Nephron progenitor cell (in vitro differentiated cells): Measurements from ENCODE around the gene LKAAEAR1.

Experiments used
- DNase-seq: peaks from one replicate; pipeline ENCODE4 v3.0.0; 2021
- H3K27ac Mint-ChIP-seq: 2 replicates; pipeline ENCODE4 v1.8.0; 2021; ENCODE audit warnings: mild to moderate bottlenecking, moderate library complexity, mixed read lengths
- H3K27me3 Mint-ChIP-seq: 2 replicates; pipeline ENCODE4 v1.8.0; 2021; ENCODE audit warnings: mild to moderate bottlenecking, low read depth, mixed read lengths; ENCODE audit not compliant: poor library complexity
- H3K36me3 Mint-ChIP-seq: 2 replicates; pipeline ENCODE4 v1.8.0; 2021; ENCODE audit warnings: low read depth, mixed read lengths
- H3K4me1 Mint-ChIP-seq: 2 replicates; pipeline ENCODE4 v1.8.0; 2021; ENCODE audit warnings: mixed read lengths
- H3K4me3 Mint-ChIP-seq: 2 replicates; pipeline ENCODE4 v1.8.0; 2021; ENCODE audit warnings: mild to moderate bottlenecking, moderate library complexity, mixed read lengths
- H3K9me3 Mint-ChIP-seq: 2 replicates; pipeline ENCODE4 v1.8.0; 2021; ENCODE audit warnings: mild to moderate bottlenecking, moderate library complexity, mixed read lengths
- TF ChIP-seq, protein P1 (sequence below): fragments of 200-600 bp; sonication (generic); IDR thresholded peaks from 2 replicates; pipeline ENCODE4 v1.5.0; 2021; ENCODE audit warnings: antibody characterized with exemption

Gene LKAAEAR1

GRCh38 chr20:64077541-64077875 lies 6.7 kb downstream of the LKAAEAR1 start:
- no peak for DNase-seq
- no peak overlapping the region for H3K4me3 Mint-ChIP-seq
- peaks cover 31% of the 10 kb centered on the region for H3K4me1 Mint-ChIP-seq
- TF ChIP-seq, protein P1, sequence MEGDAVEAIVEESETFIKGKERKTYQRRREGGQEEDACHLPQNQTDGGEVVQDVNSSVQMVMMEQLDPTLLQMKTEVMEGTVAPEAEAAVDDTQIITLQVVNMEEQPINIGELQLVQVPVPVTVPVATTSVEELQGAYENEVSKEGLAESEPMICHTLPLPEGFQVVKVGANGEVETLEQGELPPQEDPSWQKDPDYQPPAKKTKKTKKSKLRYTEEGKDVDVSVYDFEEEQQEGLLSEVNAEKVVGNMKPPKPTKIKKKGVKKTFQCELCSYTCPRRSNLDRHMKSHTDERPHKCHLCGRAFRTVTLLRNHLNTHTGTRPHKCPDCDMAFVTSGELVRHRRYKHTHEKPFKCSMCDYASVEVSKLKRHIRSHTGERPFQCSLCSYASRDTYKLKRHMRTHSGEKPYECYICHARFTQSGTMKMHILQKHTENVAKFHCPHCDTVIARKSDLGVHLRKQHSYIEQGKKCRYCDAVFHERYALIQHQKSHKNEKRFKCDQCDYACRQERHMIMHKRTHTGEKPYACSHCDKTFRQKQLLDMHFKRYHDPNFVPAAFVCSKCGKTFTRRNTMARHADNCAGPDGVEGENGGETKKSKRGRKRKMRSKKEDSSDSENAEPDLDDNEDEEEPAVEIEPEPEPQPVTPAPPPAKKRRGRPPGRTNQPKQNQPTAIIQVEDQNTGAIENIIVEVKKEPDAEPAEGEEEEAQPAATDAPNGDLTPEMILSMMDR: no peak
- H3K36me3 Mint-ChIP-seq: no peaks in the 10 kb centered on the region
- no peak overlapping the region for H3K27ac Mint-ChIP-seq
- no peaks in the 10 kb centered on the region for H3K9me3 Mint-ChIP-seq
- peaks cover 19% of the 10 kb centered on the region for H3K27me3 Mint-ChIP-seq

- DNase-seq: no peak
- TF ChIP-seq, protein P1: no peak
- peaks cover 27% of the 10 kb centered on the region for H3K4me1 Mint-ChIP-seq
- no peaks in the 10 kb centered on the region for H3K36me3 Mint-ChIP-seq
- H3K27ac Mint-ChIP-seq: no peak overlapping the region
- no peaks in the 10 kb centered on the region for H3K9me3 Mint-ChIP-seq
- H3K27me3 Mint-ChIP-seq: peaks cover 15% of the 10 kb centered on the region
- H3K4me3 Mint-ChIP-seq: no peak overlapping the region
These were observed 7.1 kb downstream of the LKAAEAR1 start for GRCh38 chr20:64077094-64077493.

DNA sequence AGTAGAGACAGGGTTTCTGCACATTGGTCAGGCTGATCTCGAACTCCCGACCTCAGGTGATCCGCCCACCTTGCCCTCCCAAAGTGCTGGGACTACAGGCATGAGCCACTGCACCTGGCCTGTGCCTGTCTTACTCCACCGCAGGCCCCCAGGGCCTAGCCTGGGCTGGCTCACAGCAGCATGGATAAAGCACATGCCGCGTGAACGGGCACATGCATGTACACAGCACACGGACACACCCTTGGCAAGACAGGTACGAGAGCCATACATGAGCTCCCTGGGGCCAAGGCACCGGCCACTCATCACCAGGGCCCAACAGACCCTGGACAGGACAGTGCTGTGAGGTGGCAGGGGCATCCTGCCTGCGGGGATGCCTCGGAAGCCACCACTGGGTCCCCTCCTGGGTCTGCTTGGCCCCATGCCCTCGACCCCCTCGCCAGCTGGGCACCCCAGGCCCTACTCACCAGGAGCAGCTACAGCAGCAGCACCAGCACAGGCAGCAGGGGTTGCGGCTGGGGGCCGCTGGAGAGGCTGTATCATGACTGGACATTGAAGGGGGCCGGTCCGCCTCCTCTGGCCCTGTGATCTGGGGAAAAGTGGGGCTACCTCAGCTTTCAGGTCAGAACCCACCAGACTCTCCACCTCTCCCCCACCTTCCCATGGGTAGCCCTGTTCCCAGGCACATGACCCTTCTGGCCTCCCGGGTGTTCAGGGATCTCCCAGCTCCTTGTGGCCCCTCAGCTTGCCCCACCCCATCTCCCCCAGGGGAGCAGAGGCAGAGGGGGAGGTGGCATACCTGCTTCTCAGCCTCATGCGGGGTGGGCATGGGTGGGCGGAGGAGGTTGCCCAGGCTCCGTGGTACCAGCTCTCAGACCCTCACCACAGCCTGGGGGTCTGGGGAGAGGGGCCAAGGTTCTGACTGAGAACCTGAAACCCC lies 7.9 kb downstream of the LKAAEAR1 start:
- no peak overlapping the region for H3K4me3 Mint-ChIP-seq
- no peaks in the 10 kb centered on the region for H3K9me3 Mint-ChIP-seq

DNA sequence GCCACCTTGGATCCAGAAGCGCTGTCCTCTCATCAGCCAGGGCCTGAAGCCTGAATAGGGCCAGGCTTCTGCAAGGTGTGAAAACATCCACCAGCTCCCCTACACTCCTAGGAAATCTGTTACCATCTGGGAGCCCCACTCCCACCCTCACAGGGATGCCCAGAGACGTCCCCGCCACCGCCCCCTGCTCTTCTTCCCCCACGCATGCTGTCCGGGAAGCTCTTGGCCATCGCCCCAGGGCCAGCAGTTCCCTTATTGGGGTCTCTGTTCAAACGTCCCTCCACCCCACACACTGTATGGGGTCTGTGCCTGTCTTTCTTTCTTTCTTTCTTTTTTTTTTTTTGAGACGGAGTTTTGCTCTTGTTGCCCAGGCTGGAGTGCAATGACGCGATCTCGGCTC lies 8.6 kb downstream of the LKAAEAR1 start:
- Mint-ChIP-seq H3K27me3 (no peaks in the 10 kb centered on the region), H3K27ac (no peak overlapping the region), H3K4me3 (no peak overlapping the region), H3K36me3 (no peaks in the 10 kb centered on the region), H3K9me3 (no peaks in the 10 kb centered on the region), H3K4me1 (peaks cover 17% of the 10 kb centered on the region)
- TF ChIP-seq, protein P1: no peak
- DNase-seq: no peak

More for the DNA sequence above, 7.9 kb downstream of the LKAAEAR1 start:
- Mint-ChIP-seq H3K36me3 (no peaks in the 10 kb centered on the region), H3K4me1 (peaks cover 21% of the 10 kb centered on the region), H3K27ac (no peak overlapping the region), H3K27me3 (peaks cover 7% of the 10 kb centered on the region)
- DNase-seq: no peak
- TF ChIP-seq, protein P1: no peak

- no peak for DNase-seq
- H3K27me3 Mint-ChIP-seq: no peaks in the 10 kb centered on the region
- TF ChIP-seq, protein P1: no peak
- H3K4me1 Mint-ChIP-seq: peaks cover 13% of the 10 kb centered on the region
- no peaks in the 10 kb centered on the region for H3K9me3 Mint-ChIP-seq
- no peak overlapping the region for H3K27ac Mint-ChIP-seq
- H3K4me3 Mint-ChIP-seq: no peak overlapping the region
- H3K36me3 Mint-ChIP-seq: no peaks in the 10 kb centered on the region
These were observed 9.2 kb downstream of the LKAAEAR1 start for GRCh38 chr20:64074963-64075362.
